Sigmoid colon (tissue), 7 donors: ENCODE results near the gene ELMO1. TPM values are rescaled to one million over a fixed set of nuclear protein-coding genes. Genes with fewer than 3 reads are reported as not detected.

Source experiments
- DNase-seq: peaks from one replicate; pipeline ENCODE4 v3.0.0-alpha.2; 2019
- H3K27ac ChIP-seq, 4 donors: fragments of 200-600 bp; sonication (generic); one replicate each; pipeline ENCODE4 v1.5.1; 2016 to 2019; ENCODE audit warnings: mild to moderate bottlenecking in 1 of 4
- H3K27me3 ChIP-seq, 3 donors: fragments of 200-600 bp; sonication (generic); one replicate each; pipeline ENCODE4 v1.5.1; 2019; ENCODE audit warnings: mild to moderate bottlenecking in 1 of 3
- H3K36me3 ChIP-seq, 4 donors: fragments of 200-600 bp; sonication (generic); one replicate each; pipeline ENCODE4 v1.5.1; 2016 to 2019
- H3K4me1 ChIP-seq, 4 donors: fragments of 200-600 bp; sonication (generic); one replicate each; pipeline ENCODE4 v1.5.1; 2017 to 2019
- H3K4me3 ChIP-seq, 4 donors: fragments of 200-600 bp; sonication (generic); one replicate each; pipeline ENCODE4 v1.5.1; 2017 to 2019; ENCODE audit warnings: mild to moderate bottlenecking in 2 of 4, moderate library complexity in 1 of 4
- H3K9me3 ChIP-seq, 4 donors: fragments of 200-600 bp in 3 of 4; sonication (generic) in 3 of 4; one replicate each; pipeline versions ENCODE4 v1.5.1 to v1.6.1; 2013 to 2019
- EP300 ChIP-seq, 4 donors: sonication (generic); formaldehyde crosslinking; IDR thresholded peaks; one replicate each; pipeline ENCODE4 v1.6.1; 2017; ENCODE audit warnings: antibody characterized with exemption in 4 of 4
- POLR2A ChIP-seq, 2 donors: fragments of 450-650 bp; IDR thresholded peaks; one replicate each; pipeline ENCODE4 v1.6.1; 2016; ENCODE audit warnings: antibody characterized with exemption in 2 of 2, mild to moderate bottlenecking in 2 of 2, moderate library complexity in 2 of 2
- POLR2AphosphoS5 ChIP-seq, 4 donors: sonication (generic); formaldehyde crosslinking; IDR thresholded peaks; one replicate each; pipeline ENCODE4 v1.6.1; 2017; ENCODE audit warnings: antibody characterized with exemption in 4 of 4
- WGBS, 2 donors: extraction: QIAGEN DNeasy Blood & Tissue Kit; methylation state at CpG; one replicate each; pipeline ENCODE4 v1.1.7; 2013; 5-methylcytosine and 5-hydroxymethylcytosine counted together
- intact Hi-C: fragments of 100-400 bp; cut with DNase I; formaldehyde crosslinking; loops from one replicate; pipeline ENCODE4 v1.15.1; 2023
- polyA plus RNA-seq, 3 donors: library from polyadenylated mRNA; stranded (reverse); fragments of 200-250 nt; gene quantifications; one replicate each; pipeline ENCODE4 v1.2.3, GENCODE V29; 2013
- total RNA-seq, 4 donors: library from RNA; depleted of rRNA; stranded (reverse); fragments of >200 nt; gene quantifications; one replicate each; pipeline ENCODE4 v1.1.0, GENCODE V29; 2016
- TF ChIP-seq, protein P1 (sequence below), 4 experiments: fragments of 450-650 bp in 3 of 4; fragments of 200-600 bp in 1 of 4; IDR thresholded peaks; one replicate each; pipeline ENCODE4 v1.5.1; 2016 to 2019; ENCODE audit warnings: antibody characterized with exemption in 4 of 4, mild to moderate bottlenecking in 3 of 4, moderate library complexity in 2 of 4
- donor health status: healthy with polysubstance abuse.
- donor health status: Bipolar disorder and iron deficiency.
- donor health status: healthy.

ELMO1 gene
- total and polyA plus RNA-seq, 7 donors = 2.3 to 63.1 (median 33.9) TPM

DNA sequence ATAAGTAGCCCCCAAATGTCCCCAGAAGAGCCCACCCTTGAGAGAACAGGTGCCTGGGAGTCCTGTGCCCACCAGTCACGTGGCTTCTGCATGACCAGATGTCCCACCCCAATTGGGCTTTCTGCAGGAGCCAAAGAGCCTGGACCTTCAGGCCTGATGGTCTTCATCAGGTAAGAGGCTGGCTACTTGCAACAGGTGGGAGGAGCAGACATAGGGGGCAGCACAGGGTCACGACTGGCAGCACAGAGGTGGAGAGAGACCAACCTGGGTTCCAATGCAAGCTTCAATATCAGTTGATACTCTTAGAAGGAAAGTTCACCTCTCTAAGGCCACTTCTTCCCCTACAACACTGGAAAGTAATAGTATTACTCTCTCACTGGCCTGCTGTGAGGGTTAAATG, 288.0 kb downstream of the ELMO1 start:
- Histone ChIP-seq H3K27ac (no peak overlapping the region), H3K4me3 (no peak overlapping the region), H3K27me3 (no peaks in the 10 kb centered on the region), H3K9me3 (no peaks in the 10 kb centered on the region), H3K36me3 (no peaks in the 10 kb centered on the region), H3K4me1 (no peaks in the 10 kb centered on the region)
- TF ChIP-seq, protein P1, sequence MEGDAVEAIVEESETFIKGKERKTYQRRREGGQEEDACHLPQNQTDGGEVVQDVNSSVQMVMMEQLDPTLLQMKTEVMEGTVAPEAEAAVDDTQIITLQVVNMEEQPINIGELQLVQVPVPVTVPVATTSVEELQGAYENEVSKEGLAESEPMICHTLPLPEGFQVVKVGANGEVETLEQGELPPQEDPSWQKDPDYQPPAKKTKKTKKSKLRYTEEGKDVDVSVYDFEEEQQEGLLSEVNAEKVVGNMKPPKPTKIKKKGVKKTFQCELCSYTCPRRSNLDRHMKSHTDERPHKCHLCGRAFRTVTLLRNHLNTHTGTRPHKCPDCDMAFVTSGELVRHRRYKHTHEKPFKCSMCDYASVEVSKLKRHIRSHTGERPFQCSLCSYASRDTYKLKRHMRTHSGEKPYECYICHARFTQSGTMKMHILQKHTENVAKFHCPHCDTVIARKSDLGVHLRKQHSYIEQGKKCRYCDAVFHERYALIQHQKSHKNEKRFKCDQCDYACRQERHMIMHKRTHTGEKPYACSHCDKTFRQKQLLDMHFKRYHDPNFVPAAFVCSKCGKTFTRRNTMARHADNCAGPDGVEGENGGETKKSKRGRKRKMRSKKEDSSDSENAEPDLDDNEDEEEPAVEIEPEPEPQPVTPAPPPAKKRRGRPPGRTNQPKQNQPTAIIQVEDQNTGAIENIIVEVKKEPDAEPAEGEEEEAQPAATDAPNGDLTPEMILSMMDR (IDR thresholded peaks at IDR 0.05) = no peak
- no peak for TF ChIP-seq POLR2A (IDR thresholded peaks at IDR 0.05)
- no peak for TF ChIP-seq EP300 (IDR thresholded peaks at IDR 0.05)
- TF ChIP-seq POLR2AphosphoS5 (IDR thresholded peaks at IDR 0.05) = no peak
- intact Hi-C loops = no loop called here
- DNase-seq = no peak
- WGBS, 2 donors = 86 to 89% methylated on average over 2 of the region's 2 CpGs

DNA sequence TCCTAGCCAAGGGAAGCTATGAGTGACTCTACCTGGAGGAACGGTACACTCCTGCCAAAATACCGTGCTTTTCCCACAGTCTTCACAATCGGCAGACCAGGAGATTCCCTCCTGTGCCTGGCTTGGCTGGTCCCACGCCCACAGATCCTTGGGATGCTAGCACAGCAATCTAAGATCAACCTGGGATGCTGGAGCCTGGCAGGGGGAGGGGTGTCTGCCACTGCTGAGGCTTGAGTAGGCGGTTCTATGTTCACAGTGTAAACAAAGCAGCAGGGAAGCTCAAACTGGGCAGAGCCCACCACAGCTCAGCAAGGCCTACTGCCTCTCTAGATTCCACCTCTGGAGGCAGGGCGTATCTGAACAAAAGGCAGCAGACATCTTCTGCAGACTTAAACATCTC, 295.3 kb downstream of the ELMO1 start:
- H3K27ac ChIP-seq = no peak overlapping the region
- no peaks in the 10 kb centered on the region for H3K36me3 ChIP-seq
- H3K27me3 ChIP-seq = no peaks in the 10 kb centered on the region
- 81 to 88% methylated on average over 6 of the region's 6 CpGs for WGBS, 2 donors
- intact Hi-C loops = no loop called here
- H3K4me1 ChIP-seq = peaks cover 0 to 13% (median 11%) of the 10 kb centered on the region in 4 donors
- TF ChIP-seq POLR2A (IDR thresholded peaks at IDR 0.05) (no peak), POLR2AphosphoS5 (IDR thresholded peaks at IDR 0.05) (no peak), EP300 (IDR thresholded peaks at IDR 0.05) (no peak)
- TF ChIP-seq, protein P1 (IDR thresholded peaks at IDR 0.05) = no peak
- no peak overlapping the region for H3K4me3 ChIP-seq
- no peak for DNase-seq
- H3K9me3 ChIP-seq = no peaks in the 10 kb centered on the region

DNA sequence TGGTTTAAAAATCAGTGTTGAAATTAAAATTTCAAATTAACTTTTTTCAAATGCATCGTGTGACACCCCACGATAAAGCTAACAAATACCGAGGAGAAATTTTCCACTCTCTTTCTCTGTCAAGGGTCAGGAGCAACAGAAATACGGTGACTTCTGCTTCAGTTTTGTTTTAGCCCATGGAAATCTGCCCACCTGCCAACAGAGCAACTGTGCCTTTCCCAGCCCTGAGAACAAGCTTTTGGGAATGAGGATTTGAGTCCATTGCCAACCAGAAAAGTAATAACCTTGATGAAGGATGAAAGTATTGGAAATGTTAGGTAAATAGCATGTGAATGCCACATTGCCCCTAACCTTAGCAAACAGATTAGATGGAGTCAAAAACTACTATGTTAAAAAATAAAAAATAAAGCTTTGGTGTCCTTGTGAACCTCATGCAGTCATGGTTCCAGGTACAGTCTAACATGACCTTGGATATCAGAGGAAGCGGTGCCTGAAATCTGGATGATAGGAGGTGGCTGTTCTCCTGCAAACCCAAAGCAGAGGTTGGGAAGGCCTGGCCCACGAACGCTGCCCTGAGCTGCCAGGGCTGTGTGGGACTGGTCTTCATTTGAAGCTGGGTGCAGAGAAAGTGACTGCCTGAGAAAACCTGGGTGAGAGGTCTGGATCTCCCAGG, 296.8 kb downstream of the ELMO1 start:
- TF ChIP-seq, protein P1 (IDR thresholded peaks at IDR 0.05) = no peak
- TF ChIP-seq POLR2A (IDR thresholded peaks at IDR 0.05) = no peak
- no peak for TF ChIP-seq EP300 (IDR thresholded peaks at IDR 0.05)
- no peak for TF ChIP-seq POLR2AphosphoS5 (IDR thresholded peaks at IDR 0.05)
- Histone ChIP-seq H3K27me3 (no peaks in the 10 kb centered on the region), H3K27ac (no peak overlapping the region), H3K4me1 (peaks cover 0 to 13% (median 11%) of the 10 kb centered on the region in 4 donors), H3K36me3 (no peaks in the 10 kb centered on the region), H3K9me3 (no peaks in the 10 kb centered on the region), H3K4me3 (no peak overlapping the region)
- 95 to 97% methylated on average over 7 of the region's 7 CpGs for WGBS, 2 donors
- no peak for DNase-seq
- intact Hi-C loops = no loop called here

DNA sequence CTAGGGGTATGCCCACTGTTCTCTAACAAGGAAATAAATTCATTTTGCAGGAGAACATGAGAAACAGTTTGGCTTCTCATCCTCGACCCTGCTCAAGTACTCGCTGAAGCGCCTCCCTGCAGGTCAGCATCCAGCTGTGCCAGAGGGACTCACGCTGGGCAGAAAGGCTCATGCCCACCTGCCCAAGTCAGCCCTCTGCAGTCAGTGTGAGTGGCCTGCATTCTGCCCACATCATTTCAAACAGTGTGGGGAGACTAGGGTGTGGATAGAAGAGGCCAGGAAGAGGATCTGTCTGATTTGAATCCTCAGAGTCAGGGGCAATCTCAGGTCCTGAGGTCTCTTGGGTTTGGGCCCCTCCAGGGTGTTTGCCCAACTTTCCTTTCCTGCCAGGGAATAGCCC, 297.8 kb downstream of the ELMO1 start:
- WGBS, 2 donors = 85 to 93% methylated on average over 4 of the region's 4 CpGs
- peaks cover 0 to 13% (median 11%) of the 10 kb centered on the region in 4 donors for H3K4me1 ChIP-seq
- no peaks in the 10 kb centered on the region for H3K36me3 ChIP-seq
- no peak overlapping the region for H3K4me3 ChIP-seq
- no peaks in the 10 kb centered on the region for H3K9me3 ChIP-seq
- no peaks in the 10 kb centered on the region for H3K27me3 ChIP-seq
- no peak for DNase-seq
- TF ChIP-seq POLR2A (IDR thresholded peaks at IDR 0.05) = no peak
- no peak for TF ChIP-seq POLR2AphosphoS5 (IDR thresholded peaks at IDR 0.05)
- TF ChIP-seq, protein P1 (IDR thresholded peaks at IDR 0.05) = no peak
- TF ChIP-seq EP300 (IDR thresholded peaks at IDR 0.05) = no peak
- intact Hi-C loops = no loop called here
- peak overlapping the region in 1 of 4 donors; percentile 4 for H3K27ac ChIP-seq

DNA sequence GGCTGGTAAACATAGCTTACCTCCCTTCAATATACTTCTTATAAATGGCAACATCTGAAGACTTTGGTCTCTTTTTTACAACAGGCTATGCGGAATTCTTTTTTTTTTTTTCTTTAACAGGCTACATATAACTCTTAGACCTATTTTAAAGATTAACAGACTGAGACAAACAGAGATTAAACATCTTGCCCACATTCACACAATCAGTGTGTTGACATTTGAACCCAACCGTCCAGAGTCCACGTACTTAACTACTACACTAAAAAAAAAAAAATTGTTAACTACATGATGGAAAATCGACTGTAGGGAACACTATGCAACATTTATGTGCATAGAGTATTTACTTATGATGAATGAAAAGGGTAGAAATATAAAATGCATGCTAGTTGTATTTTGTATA, 298.5 kb downstream of the ELMO1 start:
- no peak for TF ChIP-seq POLR2A (IDR thresholded peaks at IDR 0.05)
- TF ChIP-seq EP300 (IDR thresholded peaks at IDR 0.05) = no peak
- TF ChIP-seq, protein P1 (IDR thresholded peaks at IDR 0.05) = no peak
- no peak for TF ChIP-seq POLR2AphosphoS5 (IDR thresholded peaks at IDR 0.05)
- no peaks in the 10 kb centered on the region for H3K9me3 ChIP-seq
- H3K27ac ChIP-seq = peak overlapping the region in 1 of 4 donors; percentile 31
- H3K4me1 ChIP-seq = peaks cover 0 to 13% (median 11%) of the 10 kb centered on the region in 4 donors
- H3K36me3 ChIP-seq = no peaks in the 10 kb centered on the region
- intact Hi-C loops = no loop called here
- no peak overlapping the region for H3K4me3 ChIP-seq
- 10 to 45% methylated on average over 4 of the region's 4 CpGs for WGBS, 2 donors
- H3K27me3 ChIP-seq = no peaks in the 10 kb centered on the region
- no peak for DNase-seq
